ENCODE data around the gene SLIT3.

- no peak for TF ChIP-seq KLF10 (tag by site-specific recombination; IDR thresholded peaks at IDR 0.05)
- no peak for TF ChIP-seq ATF2 (tag by site-specific recombination; IDR thresholded peaks at IDR 0.05; ENCODE audit: low read depth)
- TF ChIP-seq KLF1 (tag by site-specific recombination; IDR thresholded peaks at IDR 0.05): no peak
- no peak for TF ChIP-seq CTCF (tag by site-specific recombination; IDR thresholded peaks at IDR 0.05)
- no peak for TF ChIP-seq ZNF175 (tag by site-specific recombination; IDR thresholded peaks at IDR 0.05)
- no peak for TF ChIP-seq ZNF513 (tag by site-specific recombination; IDR thresholded peaks at IDR 0.05)
- TF ChIP-seq ZNF561 (tag by site-specific recombination; IDR thresholded peaks at IDR 0.05; ENCODE audit: borderline replicate concordance): no peak
- TF ChIP-seq ZXDB (tag by site-specific recombination; IDR thresholded peaks at IDR 0.05): no peak
- no peak for TF ChIP-seq SP3 (tag by site-specific recombination; IDR thresholded peaks at IDR 0.05)
- TF ChIP-seq ZNF558 (tag by site-specific recombination; IDR thresholded peaks at IDR 0.05): no peak
Measured at GRCh38 chr5:168676501-168676900, 624.4 kb downstream of the SLIT3 start.
